AG10803 (cell line): ENCODE data around the gene NEMP2.

Experiments used
- DNase-seq: peaks from one replicate; pipeline ENCODE4 v3.0.0; 2010; ENCODE audit warnings: low read depth
- H3K4me3 ChIP-seq: 2 replicates; pipeline ENCODE4 v1.5.1; 2011; ENCODE audit warnings: mild to moderate bottlenecking, low read length, control low read depth
- TF ChIP-seq, protein P1 (sequence below): conservative IDR thresholded peaks from 2 replicates; pipeline ENCODE4 v1.5.1; 2011; ENCODE audit warnings: mild to moderate bottlenecking, low read length, control low read depth, inconsistent platforms

Gene NEMP2

GRCh38 chr2:190490502-190490901, 44.0 kb downstream of the NEMP2 start:
- TF ChIP-seq, protein P1, sequence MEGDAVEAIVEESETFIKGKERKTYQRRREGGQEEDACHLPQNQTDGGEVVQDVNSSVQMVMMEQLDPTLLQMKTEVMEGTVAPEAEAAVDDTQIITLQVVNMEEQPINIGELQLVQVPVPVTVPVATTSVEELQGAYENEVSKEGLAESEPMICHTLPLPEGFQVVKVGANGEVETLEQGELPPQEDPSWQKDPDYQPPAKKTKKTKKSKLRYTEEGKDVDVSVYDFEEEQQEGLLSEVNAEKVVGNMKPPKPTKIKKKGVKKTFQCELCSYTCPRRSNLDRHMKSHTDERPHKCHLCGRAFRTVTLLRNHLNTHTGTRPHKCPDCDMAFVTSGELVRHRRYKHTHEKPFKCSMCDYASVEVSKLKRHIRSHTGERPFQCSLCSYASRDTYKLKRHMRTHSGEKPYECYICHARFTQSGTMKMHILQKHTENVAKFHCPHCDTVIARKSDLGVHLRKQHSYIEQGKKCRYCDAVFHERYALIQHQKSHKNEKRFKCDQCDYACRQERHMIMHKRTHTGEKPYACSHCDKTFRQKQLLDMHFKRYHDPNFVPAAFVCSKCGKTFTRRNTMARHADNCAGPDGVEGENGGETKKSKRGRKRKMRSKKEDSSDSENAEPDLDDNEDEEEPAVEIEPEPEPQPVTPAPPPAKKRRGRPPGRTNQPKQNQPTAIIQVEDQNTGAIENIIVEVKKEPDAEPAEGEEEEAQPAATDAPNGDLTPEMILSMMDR = no peak
- no peak for DNase-seq
- no peak overlapping the region for H3K4me3 ChIP-seq

DNA sequence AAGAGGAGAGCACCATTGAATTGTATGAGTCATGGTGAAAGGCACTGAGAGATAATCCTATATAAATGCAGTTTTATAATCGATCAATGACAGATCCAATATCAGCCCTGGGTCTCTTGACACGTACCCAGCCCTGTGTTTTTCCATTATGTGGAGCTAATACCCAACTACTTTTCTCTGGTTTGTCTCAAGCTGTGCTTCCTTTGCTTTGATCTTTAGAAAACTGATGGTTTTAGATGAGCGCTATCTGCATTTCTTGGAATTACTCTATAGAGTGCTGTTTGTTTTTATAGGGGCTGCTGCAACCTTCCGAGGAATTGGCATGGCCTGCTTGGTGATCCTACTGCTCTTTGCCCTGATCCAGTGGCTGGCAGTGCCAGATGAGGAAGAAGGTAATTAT, 45.0 kb downstream of the NEMP2 start:
- DNase-seq = no peak
- H3K4me3 ChIP-seq = no peak overlapping the region
- TF ChIP-seq, protein P1 = no peak

- H3K4me3 ChIP-seq = no peak overlapping the region
- TF ChIP-seq, protein P1 = no peak
- DNase-seq = no peak
These were observed 45.8 kb downstream of the NEMP2 start for GRCh38 chr2:190488516-190489233.

DNA sequence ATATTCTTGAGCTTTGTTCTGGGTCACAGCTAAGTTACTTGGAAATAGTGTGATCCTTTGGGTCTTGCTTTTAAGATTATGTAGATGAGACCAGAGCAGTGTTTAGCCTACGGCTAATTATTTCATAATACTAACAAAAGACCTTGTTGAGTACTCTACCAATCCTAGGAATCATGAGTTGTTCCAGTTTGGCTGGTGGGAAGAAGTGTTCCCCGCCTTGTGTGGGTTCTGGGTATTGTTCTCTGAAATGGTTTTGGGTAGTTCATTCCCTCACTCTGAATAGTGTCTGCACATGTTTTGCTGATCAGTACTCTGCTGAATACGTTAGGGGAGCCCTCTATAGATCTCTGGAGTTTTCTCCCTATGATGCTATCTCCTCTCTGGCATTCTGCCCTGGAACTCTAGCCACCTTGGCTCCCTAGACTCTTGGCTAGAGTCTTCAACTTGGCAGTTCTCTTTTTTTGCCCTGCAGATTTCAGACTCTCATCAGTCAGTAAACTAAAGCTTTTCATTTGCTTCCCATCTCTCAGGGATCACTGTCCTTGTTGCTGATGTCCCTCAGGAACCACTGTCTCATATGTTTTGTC, 48.4 kb downstream of the NEMP2 start:
- DNase-seq = no peak
- TF ChIP-seq, protein P1 = no peak

GRCh38 chr2:190482451-190482850, 52.1 kb downstream of the NEMP2 start:
- no peak overlapping the region for H3K4me3 ChIP-seq
- DNase-seq = peak; percentile 81
- TF ChIP-seq, protein P1 = no peak

More for the DNA sequence above, 48.4 kb downstream of the NEMP2 start:
- no peak overlapping the region for H3K4me3 ChIP-seq

GRCh38 chr2:190481339-190481738, 53.2 kb downstream of the NEMP2 start:
- TF ChIP-seq, protein P1 = no peak
- H3K4me3 ChIP-seq = no peak overlapping the region
- DNase-seq = no peak
